ENCODE data around the gene C2orf72. TPM values are rescaled to one million over a fixed set of nuclear protein-coding genes. Genes with fewer than 3 reads are reported as not detected.

C2orf72 gene
- total RNA-seq, 2 donors from 2014 or later: not detected

GRCh38 chr2:231039294-231039664, 2.0 kb downstream of the C2orf72 start:
- Mint-ChIP-seq H3K27me3 (peaks cover 64% of the 10 kb centered on the region), H3K4me1 (peaks cover 6% of the 10 kb centered on the region), H3K36me3 (ENCODE audit: low read depth) (peaks cover 5% of the 10 kb centered on the region), H3K27ac (no peak overlapping the region), H3K4me3 (no peak overlapping the region)
- no peaks in the 10 kb centered on the region for H3K9me3 ChIP-seq (ENCODE audit: control insufficient read depth, low read length, poor library complexity, severe bottlenecking)
- DNase-seq (no peak), ATAC-seq (no peak)

DNA sequence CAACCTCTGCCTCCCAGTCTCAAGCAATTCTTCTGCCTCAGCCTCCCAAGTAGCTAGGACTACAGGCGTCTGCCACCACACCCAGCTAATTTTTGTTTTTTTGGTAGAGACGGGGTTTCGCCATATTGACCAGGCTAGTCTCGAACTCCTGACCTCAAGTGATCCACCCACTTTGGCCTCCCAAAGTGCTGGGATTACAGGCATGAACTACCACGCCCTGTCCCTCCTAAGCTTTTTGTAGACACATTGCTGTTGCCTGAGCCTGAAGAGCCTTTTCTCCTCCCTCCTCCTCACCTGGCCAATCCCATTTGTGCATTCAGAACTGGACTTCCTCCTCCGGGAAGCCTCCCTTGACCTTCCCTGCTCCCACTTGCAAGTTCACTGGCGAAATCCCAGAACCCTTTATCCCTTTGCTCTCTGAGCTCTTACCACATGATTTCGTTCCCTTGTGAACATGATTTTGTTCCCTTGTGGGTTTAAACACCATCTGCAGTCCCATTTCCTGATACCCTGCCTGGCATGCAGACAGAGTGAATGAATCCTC, 2.6 kb downstream of the C2orf72 start:
- DNase-seq (no peak), ATAC-seq (no peak)
- Mint-ChIP-seq H3K4me1 (peaks cover 6% of the 10 kb centered on the region), H3K4me3 (no peak overlapping the region), H3K27me3 (peaks cover 58% of the 10 kb centered on the region), H3K36me3 (ENCODE audit: low read depth) (peaks cover 5% of the 10 kb centered on the region), H3K27ac (no peak overlapping the region)
- no peaks in the 10 kb centered on the region for H3K9me3 ChIP-seq (ENCODE audit: control insufficient read depth, low read length, poor library complexity, severe bottlenecking)

DNA sequence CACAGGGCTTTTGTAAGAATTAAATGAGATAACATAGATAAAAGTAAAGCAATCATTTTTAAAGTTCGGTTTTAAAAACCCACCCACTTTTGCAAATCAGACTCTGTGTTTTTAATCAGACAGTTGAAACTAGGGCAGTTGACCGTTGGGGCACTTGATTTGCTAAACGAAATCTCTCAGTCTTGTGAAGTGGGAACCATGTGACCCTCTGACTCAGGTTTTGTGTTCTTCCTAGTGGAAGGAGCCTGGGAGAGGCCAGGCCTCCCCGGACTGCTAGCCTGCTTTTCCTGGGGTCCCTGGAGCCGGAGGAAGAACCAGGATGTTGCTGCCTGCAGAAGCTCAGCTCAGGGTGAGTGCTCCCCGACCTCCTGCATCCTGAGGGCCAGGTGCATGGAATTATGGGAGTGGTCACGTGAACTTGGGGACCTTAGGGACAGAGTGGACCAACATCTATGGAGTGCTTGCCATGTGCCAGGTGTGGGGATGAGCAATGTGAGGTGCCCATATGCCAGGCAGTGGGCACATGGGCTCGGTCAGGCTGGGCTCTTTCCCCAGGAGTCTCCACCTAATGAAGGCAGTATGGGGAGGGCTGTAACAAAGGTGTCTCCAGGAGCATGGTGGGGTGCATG, 3.9 kb downstream of the C2orf72 start:
- H3K4me1 Mint-ChIP-seq: peaks cover 6% of the 10 kb centered on the region
- DNase-seq: no peak
- no peaks in the 10 kb centered on the region for H3K9me3 ChIP-seq (ENCODE audit: control insufficient read depth, low read length, poor library complexity, severe bottlenecking)
- ATAC-seq: no peak
- H3K27me3 Mint-ChIP-seq: peaks cover 49% of the 10 kb centered on the region
- peaks cover 5% of the 10 kb centered on the region for H3K36me3 Mint-ChIP-seq (ENCODE audit: low read depth)
- H3K27ac Mint-ChIP-seq: no peak overlapping the region
- H3K4me3 Mint-ChIP-seq: no peak overlapping the region

DNA sequence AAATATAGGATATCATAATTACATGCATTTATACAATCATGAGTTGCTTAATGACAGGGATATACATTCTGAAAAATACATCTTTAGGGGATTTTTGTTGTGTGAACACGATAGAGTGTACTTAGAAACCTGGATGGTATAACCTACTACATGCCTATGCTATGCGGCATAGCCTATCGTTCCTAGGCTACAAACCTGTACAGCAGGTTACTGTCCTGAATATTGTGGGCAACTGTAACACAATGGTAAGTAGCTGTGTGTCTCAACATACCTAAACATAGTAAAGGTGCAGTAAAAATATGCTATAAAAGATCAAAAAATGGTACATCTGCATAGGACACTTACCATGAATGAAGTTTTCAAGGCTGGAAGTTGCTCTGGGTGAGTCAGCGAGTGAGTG, 6.5 kb downstream of the C2orf72 start:
- ATAC-seq (no peak), DNase-seq (no peak)
- H3K4me1 Mint-ChIP-seq: no peaks in the 10 kb centered on the region

GRCh38 chr2:231046916-231047273, 9.6 kb downstream of the C2orf72 start:
- H3K9me3 ChIP-seq (ENCODE audit: control insufficient read depth, low read length, poor library complexity, severe bottlenecking): no peaks in the 10 kb centered on the region
- ATAC-seq (no peak), DNase-seq (no peak)
- Mint-ChIP-seq H3K4me1 (no peaks in the 10 kb centered on the region), H3K4me3 (no peak overlapping the region), H3K36me3 (ENCODE audit: low read depth) (no peaks in the 10 kb centered on the region), H3K27me3 (peaks cover 11% of the 10 kb centered on the region), H3K27ac (no peak overlapping the region)

More for the DNA sequence above, 6.5 kb downstream of the C2orf72 start:
- Mint-ChIP-seq H3K4me3 (no peak overlapping the region), H3K36me3 (ENCODE audit: low read depth) (peaks cover 5% of the 10 kb centered on the region), H3K27me3 (peaks cover 39% of the 10 kb centered on the region), H3K27ac (no peak overlapping the region)
- no peaks in the 10 kb centered on the region for H3K9me3 ChIP-seq (ENCODE audit: control insufficient read depth, low read length, poor library complexity, severe bottlenecking)

- Mint-ChIP-seq H3K27me3 (peaks cover 7% of the 10 kb centered on the region), H3K4me3 (no peak overlapping the region), H3K4me1 (peaks cover 1% of the 10 kb centered on the region), H3K27ac (no peak overlapping the region), H3K36me3 (ENCODE audit: low read depth) (no peaks in the 10 kb centered on the region)
- DNase-seq (no peak), ATAC-seq (no peak)
- no peaks in the 10 kb centered on the region for H3K9me3 ChIP-seq (ENCODE audit: control insufficient read depth, low read length, poor library complexity, severe bottlenecking)
Measured at GRCh38 chr2:231047274-231047922, 10.1 kb downstream of the C2orf72 start.

GRCh38 chr2:231047923-231048915, 10.9 kb downstream of the C2orf72 start:
- Mint-ChIP-seq H3K4me3 (no peak overlapping the region), H3K4me1 (peaks cover 9% of the 10 kb centered on the region), H3K27ac (no peak overlapping the region), H3K27me3 (peaks cover 8% of the 10 kb centered on the region), H3K36me3 (ENCODE audit: low read depth) (no peaks in the 10 kb centered on the region)
- DNase-seq: no peak
- ATAC-seq: no peak
- H3K9me3 ChIP-seq (ENCODE audit: control insufficient read depth, low read length, poor library complexity, severe bottlenecking): no peaks in the 10 kb centered on the region

DNA sequence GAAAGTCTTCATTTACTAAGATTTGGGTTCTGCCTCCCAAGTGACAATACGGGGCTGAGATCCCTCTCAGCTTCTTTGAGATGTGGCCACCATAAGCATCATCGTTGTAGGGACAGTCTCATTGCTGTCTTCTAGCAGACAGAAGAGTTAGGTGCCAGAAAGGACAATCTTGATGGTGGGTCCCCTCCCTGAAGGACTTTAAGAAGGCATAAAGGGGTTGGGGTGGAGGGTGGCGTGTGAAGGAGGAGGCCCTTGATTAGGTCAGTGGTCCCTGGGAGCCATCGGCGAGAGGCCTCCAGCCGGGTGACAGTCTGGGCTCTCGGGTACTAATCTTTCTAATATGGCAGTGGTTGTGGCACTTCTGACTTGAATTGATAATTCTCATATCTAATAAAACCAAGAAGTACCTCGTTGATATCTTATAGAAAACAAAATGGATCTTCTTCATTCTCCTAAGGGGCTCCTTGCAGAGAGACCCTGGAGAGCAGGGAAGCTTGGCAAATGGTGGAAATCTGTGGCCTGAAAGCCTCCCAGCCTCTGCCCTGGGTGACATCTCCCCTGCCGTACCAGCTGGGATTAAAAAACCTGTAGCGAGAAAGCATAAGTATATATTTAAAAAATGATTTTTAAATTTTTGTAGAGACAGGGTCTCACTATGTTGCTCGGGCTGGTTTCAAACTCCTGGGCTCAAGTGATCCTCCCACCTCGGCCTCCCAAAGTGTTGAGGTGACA, 12.1 kb downstream of the C2orf72 start:
- Mint-ChIP-seq H3K4me1 (peaks cover 19% of the 10 kb centered on the region), H3K4me3 (no peak overlapping the region), H3K27ac (no peak overlapping the region), H3K27me3 (peaks cover 19% of the 10 kb centered on the region), H3K36me3 (ENCODE audit: low read depth) (peaks cover 3% of the 10 kb centered on the region)
- DNase-seq (no peak), ATAC-seq (no peak)
- no peaks in the 10 kb centered on the region for H3K9me3 ChIP-seq (ENCODE audit: control insufficient read depth, low read length, poor library complexity, severe bottlenecking)

- DNase-seq: no peak
- Mint-ChIP-seq H3K4me3 (no peak overlapping the region), H3K27ac (no peak overlapping the region)
Measured at GRCh38 chr2:231050018-231050901, 12.9 kb downstream of the C2orf72 start.

DNA sequence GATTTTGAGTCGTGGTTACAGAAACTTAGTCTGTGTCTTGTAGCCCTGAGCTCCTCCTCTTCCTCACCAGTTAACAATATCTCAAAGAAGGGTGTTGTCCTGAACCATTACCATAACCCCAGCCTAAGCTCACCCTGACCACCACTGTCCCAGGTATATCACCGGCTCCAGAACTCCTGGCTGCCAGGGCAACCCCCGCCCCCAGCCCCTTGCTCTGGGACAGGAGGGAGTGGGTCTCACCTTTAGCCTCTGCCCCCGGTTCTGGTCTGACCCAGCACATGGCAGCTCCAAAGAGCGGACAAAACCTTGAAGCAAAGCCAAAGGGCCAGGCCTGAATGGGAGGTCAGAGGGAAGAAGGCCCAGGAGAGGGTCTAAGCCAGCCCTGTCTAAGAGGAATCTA, 13.8 kb downstream of the C2orf72 start:
- H3K4me1 Mint-ChIP-seq: peaks cover 19% of the 10 kb centered on the region
- DNase-seq (no peak), ATAC-seq (no peak)
- H3K27me3 Mint-ChIP-seq: peaks cover 19% of the 10 kb centered on the region
- H3K36me3 Mint-ChIP-seq (ENCODE audit: low read depth): peaks cover 3% of the 10 kb centered on the region
- H3K4me3 Mint-ChIP-seq: no peak overlapping the region
- H3K27ac Mint-ChIP-seq: no peak overlapping the region
- no peaks in the 10 kb centered on the region for H3K9me3 ChIP-seq (ENCODE audit: control insufficient read depth, low read length, poor library complexity, severe bottlenecking)

More at GRCh38 chr2:231050018-231050901, 12.9 kb downstream of the C2orf72 start:
- peaks cover 3% of the 10 kb centered on the region for H3K36me3 Mint-ChIP-seq (ENCODE audit: low read depth)
- peaks cover 19% of the 10 kb centered on the region for H3K4me1 Mint-ChIP-seq
- H3K27me3 Mint-ChIP-seq: peaks cover 19% of the 10 kb centered on the region
- no peaks in the 10 kb centered on the region for H3K9me3 ChIP-seq (ENCODE audit: control insufficient read depth, low read length, poor library complexity, severe bottlenecking)
- ATAC-seq: no peak

DNA sequence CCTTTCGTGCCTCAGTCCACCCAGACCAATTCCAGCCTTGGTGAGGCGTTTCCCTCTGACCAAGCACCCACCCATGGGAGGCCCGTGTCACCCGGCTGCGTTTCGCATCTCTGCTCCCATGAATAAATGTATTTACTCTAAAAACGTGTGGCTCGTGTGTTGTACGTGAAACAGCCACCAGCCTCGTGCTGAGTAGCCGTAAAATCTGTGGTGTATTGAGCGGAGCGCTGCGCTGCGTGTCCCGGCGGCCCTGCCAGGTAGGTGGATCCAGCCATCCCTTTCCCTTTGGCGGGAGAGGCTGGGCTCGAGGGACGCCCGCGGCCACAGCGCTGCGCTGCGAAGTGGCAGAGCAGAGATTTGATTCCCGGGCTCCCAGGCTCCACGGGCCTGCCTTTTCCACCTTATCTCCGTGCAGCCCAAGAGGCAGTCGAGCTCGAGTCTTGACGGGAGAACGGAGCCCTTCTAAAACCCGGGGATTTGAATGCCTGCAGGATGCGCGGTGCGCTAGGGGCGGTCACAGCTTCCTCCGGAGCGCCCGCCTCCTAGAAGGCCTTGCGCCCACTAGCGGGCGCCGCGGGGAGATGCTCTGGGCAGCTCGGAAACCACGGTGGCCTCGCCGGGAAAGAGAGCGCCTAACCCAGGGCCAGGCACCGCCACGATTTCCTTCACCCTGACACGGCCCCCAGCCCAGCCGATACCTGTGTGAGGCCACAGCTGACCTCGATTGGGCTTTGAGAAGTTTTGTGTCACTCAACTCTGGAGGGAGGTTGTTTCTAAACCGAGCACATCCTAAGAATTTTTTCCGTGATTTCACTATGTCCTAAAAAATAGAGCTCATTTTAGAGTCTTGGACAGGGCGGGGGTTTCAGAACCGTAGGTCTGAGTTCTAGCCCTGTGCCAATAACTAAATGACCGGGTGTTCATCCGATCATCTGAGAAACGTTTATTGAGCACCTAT, 15.4 kb downstream of the C2orf72 start:
- ATAC-seq (peak; percentile 72), DNase-seq (peak; percentile 70 to 78 (median 73))
- Mint-ChIP-seq H3K4me3 (peak overlapping the region; percentile 91), H3K27ac (peak overlapping the region; percentile 79), H3K36me3 (ENCODE audit: low read depth) (peaks cover 5% of the 10 kb centered on the region), H3K27me3 (peaks cover 12% of the 10 kb centered on the region), H3K4me1 (peaks cover 22% of the 10 kb centered on the region)
- H3K9me3 ChIP-seq (ENCODE audit: control insufficient read depth, low read length, poor library complexity, severe bottlenecking): no peaks in the 10 kb centered on the region
